SKM-1 (cell line): ENCODE results near the gene TSEN54.
"Not testable (repeated sequence)": the region's sequence is repeated elsewhere in the genome, so short reads cannot be mapped to it uniquely, and the experiment has no call there.

Source experiments
- DNase-seq: peaks from one replicate; lab custom pipeline; 2025; ENCODE audit not compliant: unreplicated experiment; lab: John Stamatoyannopoulos, UW

TSEN54 gene

GRCh38 chr17:75517297-75517865, 1.1 kb downstream of the TSEN54 start:
- DNase-seq, result no peak

- no peak for DNase-seq
Measured at GRCh38 chr17:75518201-75518600, 1.9 kb downstream of the TSEN54 start.

GRCh38 chr17:75518983-75519537, 2.7 kb downstream of the TSEN54 start:
- DNase-seq, result no peak

- DNase-seq, result not testable (repeated sequence)
Measured at GRCh38 chr17:75520413-75520812, 4.1 kb downstream of the TSEN54 start.

- DNase-seq, result no peak
Measured at GRCh38 chr17:75521290-75521689, 5.0 kb downstream of the TSEN54 start.

- no peak for DNase-seq
Measured at GRCh38 chr17:75521951-75522727, 5.8 kb downstream of the TSEN54 start.

- DNase-seq, result no peak
Measured at GRCh38 chr17:75523647-75524046, 7.3 kb downstream of the TSEN54 start.

GRCh38 chr17:75524269-75524969, 8.1 kb downstream of the TSEN54 start:
- no peak for DNase-seq

- DNase-seq, result no peak
Measured at GRCh38 chr17:75524970-75525805, 8.9 kb downstream of the TSEN54 start, which contains the start of gene LLGL2. Gene LLGL2, plus strand, starts transcription at chr17:75525697. Its CDS starts 17,730 bp downstream, at chr17:75543427.

GRCh38 chr17:75525806-75526554, 9.7 kb downstream of the TSEN54 start:
- no peak for DNase-seq

GRCh38 chr17:75526555-75527270, 10.4 kb downstream of the TSEN54 start:
- no peak for DNase-seq

- no peak for DNase-seq
Measured at GRCh38 chr17:75530837-75531720, 14.8 kb downstream of the TSEN54 start.

GRCh38 chr17:75531721-75532072, 15.4 kb downstream of the TSEN54 start:
- DNase-seq, result no peak

- DNase-seq, result no peak
Measured at GRCh38 chr17:75535119-75535537, 18.8 kb downstream of the TSEN54 start.

GRCh38 chr17:75535871-75536270, 19.5 kb downstream of the TSEN54 start:
- no peak for DNase-seq

GRCh38 chr17:75536366-75536765, 20.0 kb downstream of the TSEN54 start:
- no peak for DNase-seq

- no peak for DNase-seq
Measured at GRCh38 chr17:75539967-75540729, 23.8 kb downstream of the TSEN54 start.
